ENCODE data around the gene TMEM100. TPM values are rescaled to one million over a fixed set of nuclear protein-coding genes. Genes with fewer than 3 reads are reported as not detected.
"Not testable (repeated sequence)": the region's sequence is repeated elsewhere in the genome, so short reads cannot be mapped to it uniquely, and the experiment has no call there.

The TMEM100 gene
- polyA plus RNA-seq, 10 donors: 5.6 to 11.3 (median 8.6) TPM

- no peak for DNase-seq
Measured at GRCh38 chr17:55689672-55690071, 33.0 kb downstream of the TMEM100 start.

GRCh38 chr17:55688057-55688456, 34.6 kb downstream of the TMEM100 start:
- DNase-seq: no peak

GRCh38 chr17:55687037-55687436, 35.6 kb downstream of the TMEM100 start:
- no peak for DNase-seq

DNA sequence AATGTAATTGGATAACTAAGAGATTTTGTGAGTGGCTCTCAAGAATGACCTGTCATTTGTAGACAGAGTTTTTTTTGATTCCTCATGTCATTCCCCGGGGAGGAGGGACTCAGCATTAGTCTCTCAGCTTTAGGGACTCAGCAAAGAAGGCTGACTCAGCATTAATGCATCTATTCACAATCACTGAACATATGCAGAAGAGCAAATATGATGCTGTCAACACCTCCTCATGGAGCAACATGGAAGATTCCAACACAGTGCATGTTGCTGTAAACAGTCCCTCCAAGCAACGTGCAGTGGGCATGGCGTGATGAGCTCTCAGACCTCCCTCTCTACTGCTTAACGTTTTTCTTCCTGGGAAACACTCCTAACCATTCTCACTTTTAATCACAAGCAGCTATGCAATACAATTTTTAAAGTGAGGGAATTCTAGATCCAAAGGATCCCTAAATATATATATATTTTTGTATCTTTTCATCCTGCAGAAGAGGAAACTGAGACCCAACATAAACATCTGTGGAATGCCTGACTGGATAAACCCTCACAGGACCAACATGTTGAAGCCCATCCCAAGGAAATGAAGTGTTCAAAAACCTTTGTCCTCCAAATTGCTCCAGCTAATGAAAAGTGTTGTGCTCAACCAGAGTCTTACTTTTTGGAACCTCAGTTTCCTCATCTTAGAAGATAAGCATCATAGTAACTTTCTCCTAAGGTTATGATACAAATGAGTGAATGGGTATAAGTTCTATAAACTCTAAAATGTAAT, 38.9 kb downstream of the TMEM100 start:
- DNase-seq: no peak

GRCh38 chr17:55681342-55681700, 41.3 kb downstream of the TMEM100 start:
- DNase-seq: no peak

DNA sequence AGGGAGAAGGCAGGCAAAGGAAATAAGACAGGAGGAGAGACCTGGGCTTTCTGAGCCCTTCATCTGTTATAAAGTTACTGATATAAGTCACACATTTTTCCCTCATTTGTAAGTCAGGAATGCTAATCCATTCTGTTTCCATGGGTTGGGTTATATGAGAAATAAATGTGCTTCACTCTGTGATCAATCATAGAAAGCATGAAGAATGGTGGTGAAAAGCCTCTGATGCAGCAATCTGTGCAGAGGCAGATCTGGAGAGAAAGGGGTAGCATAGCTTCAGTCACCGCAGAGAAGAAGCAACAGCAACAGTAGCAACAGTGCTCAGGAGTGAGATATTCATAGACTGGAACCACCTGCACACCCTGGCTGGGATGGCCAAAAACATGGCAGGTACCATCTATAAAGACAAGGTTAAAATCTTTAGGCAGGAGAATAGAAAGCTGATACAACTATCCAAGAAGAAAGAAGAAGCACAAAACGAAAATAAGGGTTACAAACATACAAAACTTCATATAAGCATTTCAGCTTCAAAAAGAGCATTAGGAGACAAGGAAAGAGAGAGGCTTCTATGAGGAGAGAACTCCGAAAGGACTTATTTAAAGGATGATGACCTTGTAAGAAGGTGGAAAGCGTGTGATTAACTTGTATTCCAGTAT, 41.9 kb downstream of the TMEM100 start:
- no peak for DNase-seq

- DNase-seq: peak in 1 of 3 donors; percentile 28
Measured at GRCh38 chr17:55677446-55677845, 45.2 kb downstream of the TMEM100 start.

GRCh38 chr17:55676274-55676673, 46.4 kb downstream of the TMEM100 start:
- DNase-seq: no peak

DNA sequence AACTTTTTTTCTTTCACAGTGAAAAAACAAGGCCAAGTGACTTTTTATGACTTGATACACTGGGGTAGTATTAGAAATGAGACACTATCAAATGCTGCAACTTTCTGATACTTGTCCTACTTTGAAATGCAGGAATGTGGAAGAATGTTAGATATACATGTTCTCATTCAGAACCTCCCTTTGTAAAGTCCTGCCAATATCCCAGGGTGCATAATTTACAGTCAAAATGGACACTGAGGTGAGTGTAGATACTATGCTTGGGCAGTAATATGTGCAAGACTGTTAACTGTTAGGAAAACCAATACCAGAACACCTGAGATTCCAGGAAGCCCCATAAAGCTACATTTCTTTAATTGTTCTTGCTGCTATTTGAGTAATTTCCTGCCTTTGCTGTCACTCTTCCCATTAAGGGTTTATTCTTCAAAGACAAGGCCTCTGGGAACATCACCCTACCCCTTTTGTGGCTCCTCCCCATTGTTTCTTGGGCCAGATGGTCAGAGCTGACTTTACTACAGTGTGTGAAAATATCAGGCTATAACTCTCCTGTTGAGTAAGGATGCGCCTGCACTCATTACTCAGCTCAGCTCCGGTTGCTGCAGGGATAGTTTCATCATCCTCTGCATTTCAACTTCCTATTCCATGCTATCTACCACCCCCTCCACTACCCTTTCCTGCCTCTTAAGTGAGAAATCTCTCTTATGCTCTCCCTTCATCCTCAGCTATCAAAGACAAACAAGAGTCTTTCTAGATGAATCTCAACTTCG, 48.7 kb downstream of the TMEM100 start:
- no peak for DNase-seq

DNA sequence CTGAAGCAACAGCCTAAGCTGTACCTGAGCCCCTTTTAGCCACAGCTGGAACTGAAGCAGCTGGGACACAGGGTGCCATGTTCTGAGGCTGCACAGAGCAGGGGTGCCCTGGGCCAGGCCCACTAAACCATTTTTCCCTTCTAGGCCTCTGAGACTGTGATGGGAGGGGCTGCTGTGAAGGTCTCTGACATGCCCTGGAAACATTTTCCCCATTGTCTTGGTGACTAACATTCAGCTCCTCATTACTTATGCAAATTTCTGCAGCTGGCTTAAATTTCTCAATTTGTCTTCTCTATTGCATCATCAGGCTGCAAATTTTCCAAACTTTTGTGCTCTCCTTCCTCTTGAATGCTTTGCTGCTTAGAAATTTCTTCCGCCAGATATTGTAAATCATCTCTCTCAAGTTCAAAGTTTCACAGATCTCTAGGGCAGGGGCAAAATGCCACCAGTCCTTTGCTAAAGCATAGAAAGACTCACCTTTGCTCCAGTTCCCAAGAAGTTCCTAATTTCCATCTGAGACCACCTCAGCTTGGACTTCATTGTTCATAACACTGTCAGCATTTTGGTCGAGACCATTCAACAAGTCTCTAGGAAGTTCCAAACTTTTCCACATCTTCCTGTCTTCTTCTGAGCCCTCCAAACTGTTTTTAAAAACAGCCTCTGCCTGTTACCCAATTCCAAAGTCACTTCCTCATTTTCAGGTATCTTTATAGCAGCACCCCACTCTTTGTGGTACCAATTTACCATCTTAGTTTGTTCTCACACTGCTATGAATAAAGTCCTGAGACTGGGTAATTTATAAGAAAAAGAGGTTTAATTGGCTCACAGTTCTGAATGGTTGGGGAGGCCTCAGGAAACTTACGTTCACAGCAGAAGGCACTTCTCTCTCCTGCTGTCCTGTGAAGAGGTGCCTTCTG, 49.8 kb downstream of the TMEM100 start:
- no peak for DNase-seq

GRCh38 chr17:55672010-55672409, 50.7 kb downstream of the TMEM100 start:
- not testable (repeated sequence) for DNase-seq

Other genes starting within 250 kb of the TMEM100 start
- gene SMIM36, start 211.4 kb downstream of the TMEM100 start, polyA plus RNA-seq (ENCODE audit: insufficient read length in 10 of 10): under 1 TPM in 2 of 10 donors, not detected in 8; 0.05 to 0.07 TPM
- 10 to 100 TPM; 10.4 to 12.6 (median 11.8) TPM for gene PCTP, start 28.2 kb upstream of the TMEM100 start, polyA plus RNA-seq (ENCODE audit: insufficient read length in 10 of 10)